SIG-M5 (cell line): Measurements from ENCODE around the gene ZMIZ1.

Experiments used
- DNase-seq: peaks from one replicate; lab custom pipeline; 2025; lab: John Stamatoyannopoulos, UW

ZMIZ1 gene

DNA sequence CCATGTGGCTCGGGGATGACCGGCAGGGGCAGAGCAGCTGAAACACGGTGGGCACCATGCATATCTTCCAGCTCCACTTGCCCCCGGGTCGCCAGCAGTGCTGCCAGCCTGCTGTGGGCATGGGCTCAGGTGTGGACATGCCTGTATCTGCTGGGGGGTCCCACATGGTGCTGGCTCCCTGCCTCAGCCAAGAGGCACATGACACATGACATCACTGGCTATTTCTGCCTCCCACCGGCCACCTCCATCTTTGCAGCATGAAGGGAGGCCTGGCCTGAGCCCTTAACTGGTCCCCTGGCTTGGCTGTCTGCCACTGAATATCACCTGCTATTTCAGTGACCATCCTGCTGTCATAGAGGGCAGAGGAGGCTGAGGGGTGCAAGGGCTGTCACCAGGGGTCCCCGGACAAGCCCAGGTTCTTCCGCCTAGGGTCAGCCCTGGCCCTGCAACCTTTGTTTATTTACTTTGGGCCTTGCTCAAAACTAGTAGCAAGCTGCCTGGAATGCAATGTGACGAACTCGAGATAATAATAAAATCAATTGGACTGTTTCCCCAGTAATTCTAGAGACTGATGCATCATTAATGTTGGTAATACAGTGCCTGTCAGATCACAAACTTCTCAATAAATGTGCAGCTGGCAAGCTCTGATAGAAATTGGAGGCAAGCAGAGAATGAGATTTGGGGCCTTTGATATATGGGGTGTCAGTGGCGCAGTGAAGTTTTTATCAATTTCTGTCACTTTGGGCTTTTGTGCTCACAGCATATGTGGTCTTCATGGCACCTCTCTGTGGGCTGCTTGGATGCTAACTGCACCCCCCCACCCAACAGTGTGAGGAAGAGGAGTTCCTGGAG is 28.5 kb downstream of the ZMIZ1 start:
- no peak for DNase-seq

DNA sequence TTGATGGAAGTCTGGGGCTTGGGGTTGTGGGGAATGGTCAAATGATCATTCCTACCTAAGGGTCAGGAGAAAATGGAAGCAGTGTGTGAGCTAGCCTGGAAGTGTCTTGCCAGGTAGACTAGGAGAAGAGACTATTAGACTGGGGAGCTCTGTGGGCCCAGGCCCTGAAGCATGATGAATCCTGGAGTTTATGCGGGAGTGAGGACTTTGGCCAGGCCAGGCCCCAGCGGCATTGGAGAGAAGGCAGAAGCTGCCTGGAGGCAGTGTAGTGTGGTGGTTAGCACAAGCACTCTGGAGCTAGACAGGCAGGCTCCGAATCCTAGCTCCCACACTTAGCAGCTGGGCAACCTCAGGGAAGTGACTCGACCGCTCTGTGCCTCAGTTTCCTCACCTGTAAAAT is 29.3 kb downstream of the ZMIZ1 start:
- DNase-seq: no peak

DNA sequence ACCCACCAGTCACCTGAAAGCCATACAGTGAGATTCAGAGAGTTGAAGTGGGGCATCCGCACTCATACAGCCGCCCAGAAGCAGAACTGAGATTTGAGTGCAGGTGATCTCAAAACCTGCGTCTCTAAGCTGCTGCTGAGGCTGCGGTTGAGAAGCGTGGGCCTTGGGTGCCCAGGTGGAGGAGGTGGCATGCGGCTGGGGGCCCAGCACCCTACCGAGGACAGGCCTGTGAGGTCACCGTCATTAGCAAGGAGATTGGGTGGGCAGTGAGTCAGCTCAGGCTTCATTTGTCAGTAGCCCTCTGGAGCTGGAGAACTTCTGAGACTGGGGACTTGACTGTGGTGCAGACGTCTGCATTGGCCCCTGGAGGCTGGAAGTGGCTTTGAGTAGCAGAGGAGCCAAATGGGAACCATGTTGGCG is 29.8 kb downstream of the ZMIZ1 start:
- no peak for DNase-seq

DNA sequence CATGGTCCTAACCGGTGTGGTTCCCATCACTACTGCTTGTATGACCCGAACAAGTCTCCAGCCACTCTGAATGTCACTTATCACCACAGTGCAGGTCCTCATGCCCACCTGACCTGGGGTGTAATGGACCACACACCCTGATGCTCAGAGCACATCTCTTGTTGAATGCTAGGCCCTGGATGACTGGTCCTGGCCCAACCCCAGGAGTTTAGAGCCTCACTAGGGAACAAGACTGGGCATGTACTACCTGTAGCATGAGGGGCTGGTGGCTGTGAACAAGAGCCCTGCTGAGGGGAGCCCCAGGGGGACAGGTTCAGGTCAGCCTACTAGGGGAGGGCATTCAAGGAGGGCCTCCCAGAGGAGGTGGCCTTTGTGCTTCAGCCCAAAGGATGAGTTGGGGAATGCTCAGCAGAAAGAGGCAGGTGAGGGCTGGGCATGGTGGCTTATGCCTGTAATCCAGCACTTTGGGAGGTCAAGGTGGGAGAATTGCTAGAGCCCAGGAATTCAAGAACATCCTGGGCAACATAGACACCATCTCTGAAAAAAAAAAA is 31.2 kb downstream of the ZMIZ1 start:
- no peak for DNase-seq

DNA sequence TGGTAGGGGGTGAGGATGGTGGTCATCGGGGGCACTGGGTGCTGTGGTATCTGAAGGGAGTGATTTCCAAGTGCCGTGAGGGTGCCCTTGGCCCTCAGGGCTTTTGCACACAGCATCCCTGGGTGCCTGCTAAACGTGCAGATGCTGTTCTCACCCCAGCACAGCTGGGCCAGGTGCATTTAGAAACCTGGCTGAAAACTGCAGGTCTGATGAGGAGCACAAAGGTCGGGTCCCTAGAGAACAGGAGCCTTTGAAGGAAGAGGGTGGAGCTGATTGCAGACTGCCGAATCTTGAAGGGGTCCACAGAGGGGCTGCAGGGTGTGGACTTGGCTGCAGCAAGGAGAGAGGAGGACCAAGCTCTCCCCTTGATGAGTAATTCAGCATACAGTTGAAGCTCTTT is 32.0 kb downstream of the ZMIZ1 start:
- no peak for DNase-seq

DNA sequence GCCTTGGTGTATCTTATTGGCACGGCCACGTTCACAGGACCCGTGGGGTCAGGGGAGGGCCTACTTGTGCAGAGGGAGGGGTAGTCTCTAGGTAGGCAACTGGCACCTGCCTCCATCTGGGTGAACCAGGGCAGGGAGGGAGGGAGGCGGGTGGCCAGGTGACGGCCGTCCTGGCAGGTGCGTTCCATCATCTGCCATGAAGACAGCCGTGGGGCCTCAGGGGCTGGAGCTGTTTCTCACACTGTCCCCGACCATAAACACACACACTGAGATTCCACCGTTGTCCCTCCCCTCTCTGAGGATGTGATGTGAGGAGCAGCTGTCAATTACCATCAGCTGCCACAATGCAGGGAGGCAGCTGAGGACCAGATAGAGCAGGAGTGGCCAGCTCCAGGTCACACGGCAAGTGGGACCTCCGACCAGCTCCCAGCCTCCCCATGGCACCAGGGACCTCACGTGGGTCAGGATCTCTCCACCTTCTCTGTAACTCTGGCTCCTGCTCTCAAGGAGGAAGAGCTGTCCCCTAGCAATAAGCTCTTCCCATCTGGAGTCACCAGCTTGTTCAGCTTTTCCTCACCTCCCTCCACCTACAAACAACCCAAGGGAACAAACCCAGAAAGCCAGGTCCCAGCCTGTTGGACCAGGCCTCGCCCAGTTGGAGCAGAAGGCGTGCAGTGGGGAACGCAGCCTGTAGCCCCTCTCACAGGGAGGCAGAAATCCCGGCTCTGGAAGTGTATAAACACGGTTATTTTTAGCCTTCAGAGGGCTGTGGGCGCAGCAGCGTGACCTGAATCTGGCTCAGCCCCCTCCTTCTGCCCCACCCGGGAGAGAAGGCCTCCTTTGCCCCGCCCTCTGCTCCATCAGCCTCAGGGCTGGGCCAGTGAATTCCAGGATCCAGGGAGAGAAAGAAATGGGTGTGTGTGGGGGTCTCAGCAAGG is 33.1 kb downstream of the ZMIZ1 start:
- no peak for DNase-seq

DNA sequence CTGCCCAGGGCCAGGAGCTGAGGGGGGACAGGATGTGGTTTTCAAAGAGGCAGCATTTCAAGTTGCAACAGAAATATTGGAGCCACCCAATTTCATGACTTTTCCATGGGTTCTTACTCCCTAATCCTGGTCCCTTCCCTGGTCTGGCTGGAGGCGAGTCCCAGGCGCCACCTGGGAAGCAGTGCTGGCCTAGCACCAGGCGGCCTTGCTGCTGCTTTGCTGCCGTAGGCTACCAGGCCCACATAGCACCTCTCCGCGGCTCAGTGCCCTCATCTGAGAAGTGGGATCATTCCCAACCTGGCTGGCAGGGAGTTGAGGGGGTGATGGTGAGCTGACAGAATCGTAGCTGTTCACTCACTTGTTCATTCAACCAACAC is 33.7 kb downstream of the ZMIZ1 start:
- no peak for DNase-seq

DNA sequence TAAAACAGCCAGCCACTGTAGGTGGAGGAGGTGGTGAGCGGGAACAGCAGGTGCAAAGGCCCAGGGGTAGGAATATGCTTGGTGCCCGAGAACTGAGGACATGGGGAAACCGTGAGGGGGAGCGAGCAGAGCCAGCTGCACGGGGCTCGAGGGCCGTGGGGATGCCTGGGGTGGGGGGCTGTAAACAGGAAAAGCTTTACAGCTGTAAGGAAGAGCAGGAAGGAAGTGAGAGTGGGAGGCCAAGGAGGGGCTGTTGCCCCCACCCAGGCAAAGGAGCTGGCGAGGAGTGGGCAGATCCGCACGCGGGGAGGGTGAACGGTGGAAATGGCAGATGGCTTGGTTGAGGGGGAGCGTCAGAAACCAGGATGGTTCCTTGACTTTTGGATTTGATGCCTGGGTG is 34.4 kb downstream of the ZMIZ1 start:
- no peak for DNase-seq

DNA sequence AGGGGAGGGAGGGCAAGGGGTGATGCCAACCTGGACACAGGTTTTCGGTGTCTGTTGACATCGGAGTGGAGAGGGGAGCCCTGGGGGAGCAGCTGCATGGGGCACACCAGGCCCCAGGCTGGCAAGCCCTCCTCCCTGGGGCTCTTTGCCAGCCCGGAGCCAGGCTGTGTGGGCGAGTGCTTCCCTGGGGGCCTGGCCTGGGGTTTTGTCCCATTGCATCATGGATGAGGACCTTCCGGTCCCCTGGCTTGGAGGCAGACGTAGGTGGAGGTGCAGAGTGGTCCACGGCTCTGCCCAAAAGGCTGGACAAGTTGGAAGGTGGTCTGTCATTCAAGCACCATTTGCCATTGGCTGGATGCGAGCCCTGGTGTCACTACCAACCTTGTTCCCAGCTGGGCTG is 34.8 kb downstream of the ZMIZ1 start:
- DNase-seq: no peak

DNA sequence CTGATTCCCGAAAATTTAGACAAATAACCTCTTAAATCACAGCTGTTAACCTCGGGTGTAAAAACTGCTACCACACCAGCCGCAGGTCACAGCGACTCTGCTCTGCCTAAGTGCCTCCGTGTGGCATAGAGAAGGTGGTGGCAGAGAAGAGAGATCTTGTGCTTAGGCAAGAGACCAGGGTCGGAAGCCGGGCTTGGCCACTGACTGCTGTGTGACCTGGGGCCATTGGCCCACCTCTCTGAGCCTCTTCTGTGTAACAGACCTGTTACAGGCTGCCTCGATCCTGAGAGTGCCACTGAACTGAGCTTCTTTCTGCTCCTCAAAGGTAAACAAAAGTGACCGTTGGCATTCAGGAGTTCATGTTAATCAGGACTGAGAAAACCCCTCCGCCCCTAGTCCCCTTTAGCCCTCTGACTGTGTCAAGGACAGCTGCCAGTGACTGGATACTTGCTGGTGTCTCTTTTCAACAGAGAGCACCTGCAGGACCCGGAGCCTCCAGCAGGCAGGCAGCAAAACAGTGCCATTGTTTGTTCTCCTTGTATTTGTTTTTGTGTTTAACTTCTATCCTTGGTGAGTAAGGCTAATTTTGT is 36.5 kb downstream of the ZMIZ1 start:
- DNase-seq: no peak

DNA sequence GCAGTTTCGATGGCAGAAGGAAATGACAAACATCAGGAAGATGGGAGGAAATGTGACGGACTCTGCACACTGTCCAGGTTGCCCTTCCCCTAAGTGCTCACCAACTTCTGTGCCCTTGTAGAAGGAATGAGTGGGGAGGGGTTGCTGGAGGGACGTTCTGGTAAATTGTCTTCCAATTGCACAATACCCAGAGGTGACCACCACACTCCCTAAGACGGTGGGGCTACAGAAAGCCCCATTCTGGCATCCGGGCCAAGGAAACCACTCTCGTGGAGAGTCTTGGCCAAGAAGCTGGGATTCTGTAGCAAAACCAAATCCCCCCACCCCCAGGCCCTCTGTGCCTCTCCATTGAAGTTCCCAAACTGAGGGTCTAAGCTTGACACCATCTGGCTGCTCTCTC is 37.1 kb downstream of the ZMIZ1 start:
- DNase-seq: no peak

DNA sequence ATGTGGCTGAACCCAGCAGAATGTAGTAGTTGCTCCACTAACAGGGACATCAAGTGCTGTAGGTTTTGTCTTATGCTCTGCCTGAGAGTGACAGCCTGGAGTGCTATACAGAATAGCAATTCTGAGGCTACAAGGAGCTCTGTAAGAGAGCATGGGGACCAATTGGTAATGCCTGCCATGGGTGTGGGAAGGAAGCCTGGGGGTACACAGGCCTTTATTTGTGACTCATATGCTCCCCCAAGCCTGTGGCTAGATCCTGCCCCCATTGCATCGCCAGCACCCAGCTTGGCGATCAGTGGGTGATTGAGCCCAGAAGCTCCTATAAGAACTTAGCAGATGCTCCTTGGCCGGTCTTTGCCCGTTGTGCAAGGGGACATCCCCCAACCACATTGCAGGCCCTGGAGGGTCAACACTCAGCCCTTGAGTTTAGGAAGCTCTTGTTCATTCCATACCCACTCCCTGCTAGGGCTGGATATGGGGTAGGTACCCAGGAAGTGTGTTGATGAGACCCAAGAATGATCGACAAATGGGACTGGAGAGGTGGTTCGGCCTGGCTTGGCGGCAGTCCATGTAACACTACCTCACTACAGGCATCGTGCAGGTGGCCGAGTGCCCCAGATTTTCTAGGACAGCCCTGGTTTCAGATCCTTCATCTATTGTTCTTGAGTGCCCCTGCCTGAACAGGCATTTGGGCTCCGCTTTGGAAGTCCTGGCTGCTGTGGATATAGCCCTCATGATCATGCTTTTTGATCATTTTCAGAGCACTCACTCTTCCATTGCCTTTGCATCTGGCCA is 37.7 kb downstream of the ZMIZ1 start:
- DNase-seq: no peak

DNA sequence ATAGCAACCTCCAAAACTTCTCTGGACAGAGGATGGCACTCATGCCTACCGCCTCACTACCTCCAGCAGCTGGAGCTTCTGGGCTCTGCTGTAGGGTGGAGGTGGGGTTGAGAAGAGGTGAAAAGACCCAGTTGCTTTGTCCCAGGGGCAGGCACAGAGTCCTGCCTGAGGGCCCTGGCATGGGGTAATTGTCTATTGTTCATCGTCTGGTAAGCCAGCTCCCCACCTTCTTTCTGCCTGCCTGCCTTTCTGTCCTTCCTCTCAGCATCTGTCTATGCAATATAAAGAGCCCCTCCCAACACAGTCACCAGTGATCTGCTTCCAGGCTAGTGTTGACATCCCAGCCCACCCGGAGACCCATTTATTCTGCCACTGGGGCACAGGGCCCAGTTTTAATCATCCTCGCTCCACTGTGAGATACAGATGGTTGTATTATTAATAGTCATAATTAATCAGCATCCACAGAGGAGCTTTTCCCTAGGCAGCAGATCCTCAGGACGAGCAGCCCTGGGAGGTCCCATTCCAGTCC is 39.0 kb downstream of the ZMIZ1 start:
- DNase-seq: no peak

DNA sequence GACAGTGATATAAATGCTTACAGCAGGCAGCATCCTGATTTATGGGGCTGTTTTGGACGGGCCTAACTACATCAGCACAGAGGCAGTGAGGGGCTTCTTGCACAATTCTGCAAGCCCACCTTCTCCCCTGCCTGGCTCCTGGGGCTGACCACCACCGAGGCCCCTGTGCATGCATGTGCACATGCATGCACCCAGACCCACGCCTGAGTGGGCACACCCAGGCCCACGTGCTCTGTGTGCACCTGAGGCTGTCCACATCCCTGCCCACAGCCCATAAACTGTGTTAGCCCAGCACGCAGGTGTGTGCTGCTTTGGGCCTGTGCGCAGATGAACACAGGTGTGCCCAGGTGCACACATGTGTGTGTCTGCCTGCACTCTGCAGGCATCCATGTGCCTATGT is 40.0 kb downstream of the ZMIZ1 start:
- no peak for DNase-seq

DNA sequence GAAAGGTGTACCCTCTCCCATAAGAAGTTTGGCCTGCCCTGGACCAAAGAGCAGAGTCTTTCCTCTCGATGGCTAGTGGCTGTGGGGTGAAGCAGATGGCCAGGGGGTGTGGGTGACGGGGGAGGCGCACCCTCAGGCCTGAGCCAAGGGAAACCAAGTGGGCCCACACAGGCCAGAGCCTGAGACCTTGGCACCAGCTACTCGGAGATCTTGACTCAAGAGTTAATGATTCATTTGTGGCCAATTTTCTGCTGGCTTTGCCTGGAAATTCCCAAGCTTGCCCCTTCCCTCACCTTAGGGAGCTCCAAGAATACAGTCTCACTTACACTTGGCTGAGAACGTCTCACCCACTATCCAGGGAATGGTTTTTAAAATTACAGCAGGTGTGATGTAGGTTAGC is 42.7 kb downstream of the ZMIZ1 start:
- DNase-seq: no peak

DNA sequence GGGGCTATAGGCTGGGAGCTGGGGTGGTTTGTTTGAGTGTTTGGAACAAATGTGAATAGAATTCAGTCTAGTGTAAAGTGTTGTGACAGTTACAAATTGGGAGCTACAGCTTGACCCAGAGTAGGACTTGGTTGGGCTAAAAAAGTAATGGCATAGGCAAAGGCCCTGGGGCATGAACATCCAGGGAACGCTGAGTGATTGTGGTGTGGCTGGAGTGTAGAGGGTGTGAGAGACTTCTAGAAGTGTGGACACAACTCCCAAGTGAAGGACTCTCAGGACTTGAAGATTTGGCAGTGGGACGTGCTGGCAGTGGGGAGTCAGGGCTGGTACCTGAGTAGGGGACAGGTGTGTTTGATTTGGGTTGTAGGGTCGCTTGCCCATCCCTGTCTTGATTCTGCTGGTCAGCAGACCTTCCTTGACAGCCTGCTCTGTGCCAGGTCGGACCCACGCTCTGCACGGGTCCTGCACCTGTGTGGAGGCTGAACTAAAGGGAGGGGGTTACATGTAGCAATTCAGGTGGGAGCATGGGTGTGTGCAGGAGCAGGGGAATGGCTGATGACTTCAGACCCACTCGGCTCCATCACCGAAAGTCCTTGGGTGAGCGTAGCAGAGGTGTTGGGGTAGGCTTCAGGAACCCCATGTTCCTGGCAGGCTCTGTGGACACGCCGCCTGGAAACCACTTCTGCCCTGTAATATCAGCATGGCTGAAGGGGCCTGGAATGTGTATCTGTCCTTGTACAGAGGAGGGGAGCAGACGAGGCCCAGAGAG is 43.3 kb downstream of the ZMIZ1 start:
- DNase-seq: no peak

DNA sequence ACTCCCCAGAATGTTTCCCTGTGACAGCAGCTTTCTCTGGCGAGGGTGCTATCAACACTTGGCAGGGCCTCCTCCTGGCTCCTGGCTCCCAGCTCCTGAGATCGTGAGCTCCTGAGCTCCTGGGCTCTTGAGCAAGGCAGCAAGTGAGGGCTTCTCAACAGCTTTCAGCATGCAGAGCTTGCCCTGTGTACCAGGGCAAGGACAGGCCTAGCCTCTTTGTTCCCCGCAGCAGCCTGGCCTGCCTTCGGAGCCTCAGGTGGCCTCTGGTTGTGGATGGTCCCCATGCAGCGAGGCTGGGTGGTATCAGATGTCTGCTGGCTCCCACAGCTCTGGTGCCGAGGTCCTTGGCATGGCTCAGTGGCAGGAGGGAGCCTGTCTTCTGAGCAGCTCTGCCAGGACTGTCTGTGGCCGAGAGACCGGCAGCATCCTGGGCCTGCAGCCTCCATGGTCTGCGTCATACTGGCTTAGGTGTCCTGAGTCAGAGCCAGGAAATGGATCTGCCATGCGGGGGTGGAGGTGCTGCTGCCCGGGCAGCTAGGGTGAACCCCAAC is 44.2 kb downstream of the ZMIZ1 start:
- no peak for DNase-seq

DNA sequence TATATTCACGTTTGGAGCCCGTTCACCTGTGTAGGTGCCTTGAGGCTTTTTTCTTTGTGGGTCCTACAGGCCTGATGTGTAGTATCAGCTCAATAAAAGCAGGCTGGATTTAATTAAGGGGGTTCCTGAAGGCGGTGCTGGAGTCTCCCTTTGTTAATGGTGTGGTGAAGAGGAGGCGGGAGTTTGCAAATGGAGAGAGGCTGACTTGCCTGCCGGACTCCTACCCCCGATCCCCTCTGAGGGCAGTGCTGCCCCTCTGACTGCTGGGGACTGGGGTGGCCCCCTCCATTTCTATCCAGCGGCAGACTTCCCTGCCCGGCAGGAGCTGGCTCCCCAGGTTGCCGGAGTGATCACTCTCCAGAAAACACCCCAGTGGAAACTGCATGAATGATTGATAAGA is 45.1 kb downstream of the ZMIZ1 start:
- DNase-seq: no peak

DNA sequence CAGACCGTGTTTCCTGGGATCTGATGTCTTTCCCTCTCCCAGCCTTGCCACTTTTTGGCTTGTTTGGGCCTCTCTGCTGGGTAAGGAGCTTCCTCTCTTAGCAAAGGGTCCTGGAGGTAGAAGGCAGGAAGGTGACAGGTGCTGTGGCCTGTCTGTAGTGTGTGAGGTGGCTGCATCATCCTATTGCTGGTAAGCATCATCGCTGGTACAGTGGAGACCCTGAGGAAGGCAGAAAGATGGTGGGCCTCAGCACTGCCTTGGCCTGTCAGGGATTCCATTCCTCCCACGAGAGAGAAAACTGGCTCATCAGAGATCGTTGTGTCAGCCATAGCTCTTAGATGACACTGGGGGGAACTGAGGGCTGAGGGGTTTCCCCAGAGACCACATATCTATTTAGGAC is 46.5 kb downstream of the ZMIZ1 start:
- no peak for DNase-seq

DNA sequence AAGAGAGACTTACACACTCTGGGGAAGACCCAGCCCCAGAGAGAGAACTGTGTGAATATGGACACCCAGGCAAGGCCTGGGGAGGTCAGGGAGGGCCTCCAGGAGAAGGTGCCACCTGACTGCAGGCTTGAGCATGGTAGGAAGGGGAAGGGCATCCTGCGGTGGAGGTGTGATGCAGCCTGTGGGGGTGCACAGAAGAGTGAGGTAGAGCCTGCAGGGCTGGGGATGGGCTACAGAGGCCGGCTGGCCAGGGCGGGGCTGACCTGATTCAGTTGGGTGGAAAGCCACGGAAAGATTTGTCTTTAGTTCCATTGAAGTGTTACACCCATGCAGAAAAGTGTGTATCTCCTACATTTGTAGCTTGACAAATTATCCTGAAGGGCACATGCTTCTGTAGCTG is 47.6 kb downstream of the ZMIZ1 start:
- no peak for DNase-seq
